ENCODE data around the gene KLF6. TPM values are rescaled to one million over a fixed set of nuclear protein-coding genes. Genes with fewer than 3 reads are reported as not detected.

Gene KLF6
- total and polyA plus RNA-seq, 9 of the 15 experiments (the other 6 are each of a cell fraction or from before 2014, with no cell fraction given), result 3.2 to 23.9 (median 8.0) TPM

DNA sequence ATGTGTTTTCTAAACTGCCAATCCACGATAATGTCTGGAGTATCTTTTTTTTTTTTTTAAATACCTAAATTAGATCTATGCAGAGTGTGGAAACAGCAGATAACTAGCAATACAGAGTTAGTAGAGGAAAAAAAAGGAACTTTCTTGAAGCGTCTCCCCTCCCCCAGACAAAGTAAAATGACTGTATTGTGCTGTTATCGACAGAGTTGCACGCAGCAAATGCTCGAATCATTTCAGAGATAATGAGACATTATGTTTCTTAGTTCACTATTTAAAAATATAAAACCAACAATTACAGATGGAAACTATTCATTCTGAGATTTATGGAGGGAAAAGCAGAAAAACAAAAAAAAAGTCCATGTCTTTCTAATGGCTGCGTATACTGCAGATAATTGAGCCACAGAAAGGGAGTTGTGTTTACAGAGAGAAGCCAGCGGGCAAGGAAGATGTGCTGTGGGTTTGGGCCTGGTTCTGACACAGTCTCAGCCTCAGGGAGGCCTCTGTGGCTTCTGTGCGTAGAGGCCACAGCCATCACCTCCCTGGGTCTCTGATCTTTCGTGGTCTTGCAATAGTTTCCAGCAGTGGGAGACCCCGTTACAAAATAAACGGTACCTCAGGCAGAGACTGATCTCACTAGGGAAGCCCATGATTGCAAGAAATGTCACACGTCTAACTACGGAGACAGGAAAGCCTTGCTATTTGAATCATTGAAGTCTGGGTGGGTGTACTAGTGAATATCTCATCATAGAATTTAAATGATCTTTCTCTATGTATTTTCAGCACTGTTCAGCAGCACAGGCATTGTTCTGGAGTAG lies 19.1 kb upstream of the KLF6 start (continued):
- TF ChIP-seq RUNX1 (IDR thresholded peaks at IDR 0.05; ENCODE audit: low read depth), result no peak
- TF ChIP-seq, protein P1, sequence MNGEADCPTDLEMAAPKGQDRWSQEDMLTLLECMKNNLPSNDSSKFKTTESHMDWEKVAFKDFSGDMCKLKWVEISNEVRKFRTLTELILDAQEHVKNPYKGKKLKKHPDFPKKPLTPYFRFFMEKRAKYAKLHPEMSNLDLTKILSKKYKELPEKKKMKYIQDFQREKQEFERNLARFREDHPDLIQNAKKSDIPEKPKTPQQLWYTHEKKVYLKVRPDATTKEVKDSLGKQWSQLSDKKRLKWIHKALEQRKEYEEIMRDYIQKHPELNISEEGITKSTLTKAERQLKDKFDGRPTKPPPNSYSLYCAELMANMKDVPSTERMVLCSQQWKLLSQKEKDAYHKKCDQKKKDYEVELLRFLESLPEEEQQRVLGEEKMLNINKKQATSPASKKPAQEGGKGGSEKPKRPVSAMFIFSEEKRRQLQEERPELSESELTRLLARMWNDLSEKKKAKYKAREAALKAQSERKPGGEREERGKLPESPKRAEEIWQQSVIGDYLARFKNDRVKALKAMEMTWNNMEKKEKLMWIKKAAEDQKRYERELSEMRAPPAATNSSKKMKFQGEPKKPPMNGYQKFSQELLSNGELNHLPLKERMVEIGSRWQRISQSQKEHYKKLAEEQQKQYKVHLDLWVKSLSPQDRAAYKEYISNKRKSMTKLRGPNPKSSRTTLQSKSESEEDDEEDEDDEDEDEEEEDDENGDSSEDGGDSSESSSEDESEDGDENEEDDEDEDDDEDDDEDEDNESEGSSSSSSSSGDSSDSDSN (IDR thresholded peaks at IDR 0.05; ENCODE audit: borderline replicate concordance in 1 of 2, low read depth in 2 of 2, low read length in 2 of 2), result no peak
- no peak for TF ChIP-seq BDP1 (IDR thresholded peaks at IDR 0.05; ENCODE audit: insufficient read depth, insufficient read length)
- no peak for TF ChIP-seq PTRF (tag; IDR thresholded peaks at IDR 0.05)
- peak; percentile 24; the same call in 1 of the 2 replicates for TF ChIP-seq GTF2E2 (tag; IDR thresholded peaks at IDR 0.05)
- no peak for TF ChIP-seq TCF7 (IDR thresholded peaks at IDR 0.05; ENCODE audit: borderline replicate concordance)
- no peak for TF ChIP-seq NFATC3 (IDR thresholded peaks at IDR 0.05)
- no peak for TF ChIP-seq IFI16 (CRISPR knock-in tag; IDR thresholded peaks at IDR 0.05)
- TF ChIP-seq SNIP1 (IDR thresholded peaks at IDR 0.05; ENCODE audit: low read depth), result no peak
- TF ChIP-seq RBM15 (IDR thresholded peaks at IDR 0.05; ENCODE audit: insufficient read depth, low read length), result no peak
- TF ChIP-seq, protein P2, sequence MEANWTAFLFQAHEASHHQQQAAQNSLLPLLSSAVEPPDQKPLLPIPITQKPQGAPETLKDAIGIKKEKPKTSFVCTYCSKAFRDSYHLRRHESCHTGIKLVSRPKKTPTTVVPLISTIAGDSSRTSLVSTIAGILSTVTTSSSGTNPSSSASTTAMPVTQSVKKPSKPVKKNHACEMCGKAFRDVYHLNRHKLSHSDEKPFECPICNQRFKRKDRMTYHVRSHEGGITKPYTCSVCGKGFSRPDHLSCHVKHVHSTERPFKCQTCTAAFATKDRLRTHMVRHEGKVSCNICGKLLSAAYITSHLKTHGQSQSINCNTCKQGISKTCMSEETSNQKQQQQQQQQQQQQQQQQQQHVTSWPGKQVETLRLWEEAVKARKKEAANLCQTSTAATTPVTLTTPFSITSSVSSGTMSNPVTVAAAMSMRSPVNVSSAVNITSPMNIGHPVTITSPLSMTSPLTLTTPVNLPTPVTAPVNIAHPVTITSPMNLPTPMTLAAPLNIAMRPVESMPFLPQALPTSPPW (CRISPR knock-in tag; IDR thresholded peaks at IDR 0.05), result no peak; the same call in 1 of the 2 replicates
- peak; percentile 40; the same call in 1 of the 2 replicates for TF ChIP-seq CREB1 (IDR thresholded peaks at IDR 0.05)
- no peak for TF ChIP-seq CREB1 (CRISPR knock-in tag; IDR thresholded peaks at IDR 0.05)
- TF ChIP-seq TBP (optimal IDR thresholded peaks at IDR 0.05; ENCODE audit: low read depth, low read length), result peak; percentile 51
- TF ChIP-seq, protein P3, sequence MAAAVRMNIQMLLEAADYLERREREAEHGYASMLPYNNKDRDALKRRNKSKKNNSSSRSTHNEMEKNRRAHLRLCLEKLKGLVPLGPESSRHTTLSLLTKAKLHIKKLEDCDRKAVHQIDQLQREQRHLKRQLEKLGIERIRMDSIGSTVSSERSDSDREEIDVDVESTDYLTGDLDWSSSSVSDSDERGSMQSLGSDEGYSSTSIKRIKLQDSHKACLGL (CRISPR knock-in tag; IDR thresholded peaks at IDR 0.05; ENCODE audit: borderline replicate concordance, poor library complexity, severe bottlenecking), result no peak
- TF ChIP-seq, protein P4, sequence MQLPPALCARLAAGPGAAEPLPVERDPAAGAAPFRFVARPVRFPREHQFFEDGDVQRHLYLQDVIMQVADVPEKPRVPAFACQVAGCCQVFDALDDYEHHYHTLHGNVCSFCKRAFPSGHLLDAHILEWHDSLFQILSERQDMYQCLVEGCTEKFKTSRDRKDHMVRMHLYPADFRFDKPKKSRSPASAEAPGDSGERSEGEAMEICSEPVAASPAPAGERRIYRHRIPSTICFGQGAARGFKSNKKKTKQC (CRISPR knock-in tag; IDR thresholded peaks at IDR 0.05), result no peak
- TF ChIP-seq RBM39 (optimal IDR thresholded peaks at IDR 0.05; ENCODE audit: low read depth, low read length), result no peak
- TF ChIP-seq ZNF197 (CRISPR knock-in tag; IDR thresholded peaks at IDR 0.05; ENCODE audit: low read depth), result peak; percentile 81
- TF ChIP-seq MYNN (IDR thresholded peaks at IDR 0.05), result no peak
- no peak for TF ChIP-seq MYNN (CRISPR knock-in tag; IDR thresholded peaks at IDR 0.05)

Measured in K562 (cell line).